ENCODE data around the gene MXRA7.
A peak's percentile ranks its signal among the peaks of the same experiment; 100 is the strongest.
"Not testable (repeated sequence)": the region's sequence is repeated elsewhere in the genome, so short reads cannot be mapped to it uniquely, and the experiment has no call there.

Gene MXRA7

DNA sequence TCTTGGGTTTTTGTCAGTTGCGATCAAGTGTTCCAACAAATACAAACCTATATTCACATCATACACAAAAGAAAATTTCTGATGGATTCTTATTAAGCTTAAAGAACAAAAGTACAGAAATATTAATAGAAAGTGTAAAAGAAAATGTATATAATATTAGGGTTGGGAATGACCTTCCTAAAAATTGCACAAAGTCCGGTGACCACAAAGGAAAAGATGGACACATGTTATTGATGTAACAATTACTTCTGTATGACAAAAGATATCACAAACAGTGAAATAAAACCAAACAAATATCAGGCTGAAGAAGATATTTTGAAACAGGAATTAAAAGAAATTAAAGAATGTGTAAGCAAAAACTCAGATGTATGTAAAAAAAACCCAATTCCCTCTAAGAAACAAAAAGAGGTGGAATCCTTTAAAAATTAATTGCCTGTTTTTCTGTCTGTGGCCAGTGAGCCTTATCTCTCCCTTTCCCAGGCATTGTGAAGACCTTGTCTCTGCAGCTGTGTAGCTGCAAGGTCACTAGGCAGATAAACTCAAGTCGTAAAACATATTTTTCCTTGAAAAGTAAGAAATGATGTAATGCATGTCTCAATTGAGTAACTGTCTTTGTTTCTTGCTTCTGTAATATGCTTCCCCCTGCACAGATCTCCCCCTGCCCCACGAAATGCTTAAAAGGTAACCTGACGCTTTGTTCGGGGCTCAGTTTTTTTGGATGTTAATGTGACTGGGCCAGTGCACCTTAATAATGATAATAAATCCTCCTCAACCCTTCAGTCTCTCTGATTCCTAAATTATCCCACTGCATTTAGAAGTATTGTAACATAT, 70.0 kb downstream of the MXRA7 start:
- DNase-seq = peak; percentile 95

DNA sequence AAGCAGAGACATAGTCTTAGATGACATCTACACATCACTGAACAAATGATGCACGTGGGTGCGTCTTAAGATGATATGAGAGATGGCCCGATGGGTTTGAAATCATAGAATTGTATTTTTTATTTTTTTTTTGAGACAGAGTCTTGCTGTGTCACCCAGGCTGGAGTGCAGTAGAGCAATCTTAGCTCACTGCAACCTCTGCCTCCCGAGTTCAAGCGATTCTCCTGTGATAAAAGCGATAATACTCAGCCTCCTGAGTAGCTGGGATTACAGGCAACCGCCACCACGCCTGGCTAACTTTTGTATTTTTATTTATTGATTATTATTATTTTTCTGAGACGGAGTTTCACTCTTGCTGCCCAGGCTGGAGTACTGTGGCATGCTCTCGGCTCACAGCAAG, 72.5 kb downstream of the MXRA7 start:
- no peak for DNase-seq

DNA sequence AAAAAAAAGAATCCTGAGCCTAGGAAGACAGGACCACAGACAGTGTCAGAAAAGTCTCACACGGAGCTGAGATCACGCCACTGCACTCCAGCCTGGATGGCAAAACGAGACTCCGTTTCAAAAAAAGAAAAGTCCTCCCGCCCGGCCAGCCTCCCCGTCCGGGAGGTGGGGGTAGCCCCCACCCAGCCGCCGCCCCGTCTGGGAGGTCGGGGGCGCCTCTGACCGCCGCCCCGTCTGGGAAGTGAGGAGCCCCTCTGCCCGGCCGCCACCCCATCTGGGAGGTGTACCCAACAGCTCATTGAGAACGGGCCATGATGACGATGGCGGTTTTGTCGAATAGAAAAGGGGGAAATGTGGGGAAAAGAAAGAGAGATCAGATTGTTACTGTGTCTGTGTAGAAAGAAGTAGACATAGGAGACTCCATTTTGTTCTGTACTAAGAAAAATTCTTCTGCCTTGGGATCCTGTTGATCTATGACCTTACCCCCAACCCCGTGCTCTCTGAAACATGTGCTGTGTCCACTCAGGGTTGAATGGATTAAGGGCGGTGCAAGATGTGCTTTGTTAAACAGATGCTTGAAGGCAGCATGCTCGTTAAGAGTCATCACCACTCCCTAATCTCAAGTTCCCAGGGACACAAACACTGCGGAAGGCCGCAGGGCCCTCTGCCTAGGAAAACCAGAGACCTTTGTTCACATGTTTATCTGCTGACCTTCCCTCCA, 74.1 kb downstream of the MXRA7 start:
- DNase-seq = not testable (repeated sequence)

DNA sequence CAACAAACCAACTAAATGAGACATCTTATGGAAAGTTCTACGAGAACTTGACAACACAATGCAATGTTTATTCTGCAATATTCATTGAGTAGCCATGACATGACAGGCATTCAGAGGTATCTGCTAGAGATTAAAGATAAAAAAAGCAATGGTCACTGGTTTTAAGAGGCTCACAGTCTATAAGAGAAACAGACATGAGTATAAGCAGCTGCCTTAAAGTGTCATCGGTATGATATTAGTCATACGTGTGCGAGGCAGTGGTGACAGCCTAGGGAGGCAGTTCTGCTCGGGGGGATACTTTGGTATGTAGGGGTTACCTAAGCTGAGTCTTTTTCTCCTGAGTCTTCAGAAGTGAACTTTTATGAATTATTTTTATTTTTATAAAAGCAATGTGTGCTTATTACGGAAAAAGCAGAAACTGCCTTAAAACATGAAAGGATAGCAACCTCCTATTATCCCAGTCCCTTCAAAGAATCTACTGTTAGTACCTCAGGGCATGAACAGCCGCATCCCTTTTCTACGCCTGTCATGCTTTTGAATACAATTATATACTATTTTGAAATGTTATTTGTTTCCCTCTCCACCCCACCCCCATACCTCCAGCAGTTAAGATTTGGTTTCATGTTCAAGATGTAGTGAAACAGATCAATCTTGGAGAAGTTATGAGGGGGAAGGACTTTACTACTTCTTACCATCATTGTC, 75.0 kb downstream of the MXRA7 start:
- DNase-seq = no peak

DNA sequence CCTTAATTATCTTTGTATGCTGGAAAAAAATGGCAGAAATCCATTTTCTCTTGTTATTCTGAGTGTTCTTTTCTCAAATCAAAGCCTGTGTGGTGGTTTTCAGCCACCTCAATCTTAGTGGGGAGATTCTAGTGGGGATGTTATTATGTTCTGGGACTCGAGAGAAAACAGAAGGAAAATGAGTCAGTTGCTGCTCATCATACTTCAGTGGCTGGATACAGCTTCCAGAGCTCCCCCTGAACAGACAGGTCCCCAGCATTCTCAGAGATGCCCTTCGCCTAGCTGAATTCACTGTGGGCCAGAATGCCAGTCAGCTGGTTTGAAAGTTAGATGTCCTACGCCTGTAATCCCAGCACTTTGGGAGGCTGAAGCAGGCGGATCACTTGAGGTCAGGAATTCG, 75.7 kb downstream of the MXRA7 start:
- DNase-seq = no peak

DNA sequence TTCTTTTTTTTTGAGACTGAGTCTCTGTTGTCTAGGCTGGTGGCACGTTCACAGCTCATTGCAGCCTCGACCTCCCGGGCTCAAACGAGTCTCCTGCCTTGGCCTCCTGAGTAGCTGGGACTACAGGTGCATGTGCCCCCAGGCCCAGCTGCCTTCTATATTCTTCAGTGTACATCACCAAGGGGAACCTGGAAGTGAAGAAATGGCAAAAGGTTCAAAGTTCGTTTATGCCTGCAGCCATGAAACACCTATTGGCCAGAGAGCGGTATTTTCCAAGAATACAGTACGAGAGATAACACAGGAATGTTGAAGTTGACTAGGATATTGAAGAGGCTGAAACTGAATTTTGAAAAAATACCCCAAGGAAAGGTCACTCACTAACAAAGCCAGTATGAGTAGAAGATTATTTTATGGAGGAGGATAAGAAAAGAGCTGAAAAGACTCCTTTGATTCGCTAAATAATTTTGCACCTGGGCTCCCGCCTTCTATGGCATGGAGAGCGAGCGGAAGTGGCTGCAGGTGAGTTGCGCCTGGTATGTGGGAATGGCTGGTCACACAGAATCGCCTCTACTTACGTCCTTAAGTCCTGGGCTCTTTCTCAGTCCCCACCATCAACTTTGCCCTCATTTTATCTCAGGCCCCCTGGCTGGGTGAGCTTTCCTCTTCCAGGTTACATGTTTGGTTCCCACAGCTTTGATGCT, 77.0 kb downstream of the MXRA7 start:
- no peak for DNase-seq

DNA sequence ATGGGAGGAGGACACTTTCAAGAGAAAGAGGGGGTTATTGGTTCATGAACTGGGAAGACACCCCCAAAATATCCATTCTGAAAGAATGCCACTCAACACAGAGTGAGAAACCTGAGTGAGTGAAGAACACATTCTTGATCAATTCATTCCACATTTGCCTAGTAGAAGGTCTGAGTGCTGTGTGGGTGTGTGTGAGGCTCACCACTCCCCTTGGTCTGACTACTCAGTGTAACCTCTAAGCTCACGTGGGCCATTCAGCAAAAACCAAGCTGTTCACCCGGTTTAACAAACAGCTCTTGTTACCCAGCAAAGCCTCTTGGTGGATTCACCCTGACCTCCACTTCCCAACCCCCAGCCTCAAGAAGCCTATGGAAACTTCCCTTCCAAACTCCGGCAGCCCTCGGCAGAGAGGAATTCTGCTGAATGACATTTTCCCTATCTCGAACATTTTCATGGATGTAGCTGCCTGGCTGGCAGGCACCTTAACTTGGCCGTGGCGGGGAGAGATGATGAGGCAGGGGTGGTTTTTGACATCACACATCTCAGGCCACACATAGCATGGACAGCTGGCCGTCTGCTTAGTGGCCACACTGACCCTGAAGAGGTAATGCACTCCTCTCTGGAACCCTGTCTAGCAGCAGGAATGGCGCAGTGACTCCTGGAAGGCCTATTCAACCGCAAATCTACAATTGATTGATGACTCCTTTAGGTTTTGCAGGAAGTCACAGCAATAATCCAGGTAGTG, 78.8 kb downstream of the MXRA7 start:
- no peak for DNase-seq

DNA sequence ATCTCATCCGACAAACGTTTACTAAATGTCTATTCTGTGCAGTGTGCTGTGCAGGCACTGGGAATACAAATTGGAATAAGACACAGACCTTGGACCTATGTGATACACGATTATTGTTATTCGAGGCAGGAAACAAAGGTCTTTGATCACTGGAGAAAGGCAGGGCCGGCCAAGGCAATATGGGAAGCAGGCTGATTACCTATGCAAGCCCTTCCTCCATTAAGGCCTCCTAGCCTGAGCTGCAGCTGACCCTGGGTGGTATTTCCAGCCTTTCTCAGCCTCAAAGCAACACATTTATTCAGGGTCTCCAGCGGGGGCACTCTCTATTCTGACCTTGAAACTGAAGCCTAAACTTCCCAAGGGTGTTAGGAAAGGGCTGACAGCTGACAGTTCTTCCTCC, 80.6 kb downstream of the MXRA7 start:
- DNase-seq = no peak

Data from OCI-M1 (cell line).